GM12801 (cell line): ENCODE measurements around the gene ROBO1.

Source experiments
- CTCF ChIP-seq: IDR thresholded peaks from one replicate; pipeline ENCODE4 v1.5.1; 2011; ENCODE audit warnings: control low read depth; ENCODE audit not compliant: insufficient read length; ENCODE audit errors: extremely low read depth

The ROBO1 gene

GRCh38 chr3:79488407-79488806 is 279.4 kb downstream of the ROBO1 start:
- TF ChIP-seq CTCF = no peak

- no peak for TF ChIP-seq CTCF
Observed at GRCh38 chr3:79480746-79481145, 287.1 kb downstream of the ROBO1 start.

- TF ChIP-seq CTCF = no peak
Observed at GRCh38 chr3:79478620-79479019, 289.2 kb downstream of the ROBO1 start.

- TF ChIP-seq CTCF = no peak
Observed at GRCh38 chr3:79477242-79477641, 290.6 kb downstream of the ROBO1 start.

GRCh38 chr3:79473993-79474392 is 293.8 kb downstream of the ROBO1 start:
- TF ChIP-seq CTCF = no peak

GRCh38 chr3:79467721-79468120 is 300.1 kb downstream of the ROBO1 start:
- no peak for TF ChIP-seq CTCF

- TF ChIP-seq CTCF = no peak
Observed at GRCh38 chr3:79461129-79461792, 306.5 kb downstream of the ROBO1 start.
